Gastrocnemius medialis (tissue), 4 donors: ENCODE results near the gene ILDR1. TPM values are rescaled to one million over a fixed set of nuclear protein-coding genes. Genes with fewer than 3 reads are reported as not detected.

Source experiments
- ATAC-seq, 2 donors: fragments of 150-250 bp; one replicate each; pipeline ENCODE4 v1.9.1; 2016
- DNase-seq, 2 donors: peaks; one replicate each; pipeline ENCODE4 v3.0.0-alpha.2; 2019
- H3K27ac ChIP-seq, 4 donors: fragments of 200-600 bp; sonication (generic); 1 replicate in 1 of 4; 2 replicates in 3 of 4; pipeline ENCODE4 v1.5.1; 2016 to 2018; ENCODE audit warnings: mild to moderate bottlenecking in 2 of 4, moderate library complexity in 1 of 4
- H3K27me3 ChIP-seq, 3 donors: fragments of 200-600 bp; sonication (generic) in 2 of 3; 1 replicate in 1 of 3; 2 replicates in 2 of 3; pipeline versions ENCODE4 v1.5.1 to v1.6.0; 2016 to 2019; ENCODE audit warnings: mild to moderate bottlenecking in 1 of 3, moderate library complexity in 1 of 3
- H3K36me3 ChIP-seq, 2 donors: fragments of 200-600 bp; sonication (generic) in 1 of 2; one replicate each; pipeline ENCODE4 v1.5.1; 2017 to 2018
- H3K4me1 ChIP-seq, 2 donors: fragments of 200-600 bp; sonication (generic) in 1 of 2; one replicate each; pipeline ENCODE4 v1.5.1; 2016 to 2017; ENCODE audit warnings: mild to moderate bottlenecking in 2 of 2
- H3K4me3 ChIP-seq, 4 donors: fragments of 200-600 bp; sonication (generic) in 3 of 4; 1 replicate in 1 of 4; 2 replicates in 3 of 4; pipeline ENCODE4 v1.5.1; 2016 to 2019; ENCODE audit warnings: mild to moderate bottlenecking in 2 of 4
- H3K9me3 ChIP-seq, 3 donors: fragments of 200-600 bp; sonication (generic) in 2 of 3; 1 replicate in 1 of 3; 2 replicates in 2 of 3; pipeline ENCODE4 v1.5.1; 2016 to 2019
- POLR2A ChIP-seq, 2 donors: fragments of 450-650 bp; IDR thresholded peaks; one replicate each; pipeline ENCODE4 v1.6.1; 2017; ENCODE audit warnings: antibody characterized with exemption in 2 of 2, mild to moderate bottlenecking in 2 of 2, moderate library complexity in 2 of 2
- in situ Hi-C, 4 donors: fragments of 200-750 bp; cut with MboI; loops; one replicate each; pipeline versions ENCODE4 v1.15.0 to v1.8.0; 2017; ENCODE audit warnings: low sequenced_read_pairs in 4 of 4
- intact Hi-C: fragments of 100-400 bp; cut with DNase I; formaldehyde crosslinking; loops from one replicate; pipeline ENCODE4 v1.15.1; 2023; ENCODE audit warnings: low total_unique reads
- total RNA-seq, 4 donors: library from RNA; depleted of rRNA; stranded (reverse); fragments of >200 nt; gene quantifications; one replicate each; pipeline versions ENCODE4 v1.1.0 to v1.2.3, GENCODE V29; 2016
- TF ChIP-seq, protein P1 (sequence below), 5 experiments: fragments of 450-650 bp in 3 of 5; fragments of 200-600 bp in 2 of 5; sonication (generic) in 2 of 5; IDR thresholded peaks in 4 of 5; conservative IDR thresholded peaks in 1 of 5; 1 replicate in 4 of 5; 2 replicates in 1 of 5; pipeline ENCODE4 v1.5.1; 2016 to 2019; ENCODE audit warnings: antibody characterized with exemption in 5 of 5, mild to moderate bottlenecking in 3 of 5, moderate library complexity in 3 of 5

ILDR1 gene
- total RNA-seq, 4 donors from 2014 or later: not detected

DNA sequence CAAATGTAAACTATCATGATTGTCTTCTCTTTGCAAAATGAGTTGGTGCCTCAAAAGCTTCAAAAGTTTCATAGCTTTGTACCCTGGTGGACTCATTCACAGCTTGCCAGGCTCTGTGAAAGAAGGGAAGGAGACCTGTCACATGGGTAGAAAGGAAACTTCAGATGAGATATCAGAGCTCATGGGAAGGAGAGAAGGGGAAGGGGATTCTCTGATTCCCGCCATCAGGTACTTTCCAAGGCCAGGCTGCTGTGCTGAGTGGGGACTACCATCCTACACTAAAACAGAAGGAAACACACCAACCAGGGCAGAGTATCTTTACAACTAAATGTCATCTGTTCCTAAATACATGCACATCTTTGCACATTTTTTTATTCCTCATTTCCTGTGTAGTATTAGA lies 9.2 kb downstream of the ILDR1 start:
- DNase-seq (no peak), ATAC-seq (no peak)
- Histone ChIP-seq H3K4me1 (no peaks in the 10 kb centered on the region), H3K36me3 (no peaks in the 10 kb centered on the region), H3K27ac (no peak overlapping the region), H3K9me3 (no peaks in the 10 kb centered on the region), H3K4me3 (no peak overlapping the region), H3K27me3 (no peaks in the 10 kb centered on the region)
- TF ChIP-seq POLR2A (IDR thresholded peaks at IDR 0.05): no peak
- TF ChIP-seq, protein P1, sequence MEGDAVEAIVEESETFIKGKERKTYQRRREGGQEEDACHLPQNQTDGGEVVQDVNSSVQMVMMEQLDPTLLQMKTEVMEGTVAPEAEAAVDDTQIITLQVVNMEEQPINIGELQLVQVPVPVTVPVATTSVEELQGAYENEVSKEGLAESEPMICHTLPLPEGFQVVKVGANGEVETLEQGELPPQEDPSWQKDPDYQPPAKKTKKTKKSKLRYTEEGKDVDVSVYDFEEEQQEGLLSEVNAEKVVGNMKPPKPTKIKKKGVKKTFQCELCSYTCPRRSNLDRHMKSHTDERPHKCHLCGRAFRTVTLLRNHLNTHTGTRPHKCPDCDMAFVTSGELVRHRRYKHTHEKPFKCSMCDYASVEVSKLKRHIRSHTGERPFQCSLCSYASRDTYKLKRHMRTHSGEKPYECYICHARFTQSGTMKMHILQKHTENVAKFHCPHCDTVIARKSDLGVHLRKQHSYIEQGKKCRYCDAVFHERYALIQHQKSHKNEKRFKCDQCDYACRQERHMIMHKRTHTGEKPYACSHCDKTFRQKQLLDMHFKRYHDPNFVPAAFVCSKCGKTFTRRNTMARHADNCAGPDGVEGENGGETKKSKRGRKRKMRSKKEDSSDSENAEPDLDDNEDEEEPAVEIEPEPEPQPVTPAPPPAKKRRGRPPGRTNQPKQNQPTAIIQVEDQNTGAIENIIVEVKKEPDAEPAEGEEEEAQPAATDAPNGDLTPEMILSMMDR (IDR thresholded peaks at IDR 0.05 in 4 of 5, conservative IDR thresholded peaks at IDR 0.05 in 1 of 5): no peak
- in situ Hi-C loops: no loop called here
- intact Hi-C loops: no loop called here

DNA sequence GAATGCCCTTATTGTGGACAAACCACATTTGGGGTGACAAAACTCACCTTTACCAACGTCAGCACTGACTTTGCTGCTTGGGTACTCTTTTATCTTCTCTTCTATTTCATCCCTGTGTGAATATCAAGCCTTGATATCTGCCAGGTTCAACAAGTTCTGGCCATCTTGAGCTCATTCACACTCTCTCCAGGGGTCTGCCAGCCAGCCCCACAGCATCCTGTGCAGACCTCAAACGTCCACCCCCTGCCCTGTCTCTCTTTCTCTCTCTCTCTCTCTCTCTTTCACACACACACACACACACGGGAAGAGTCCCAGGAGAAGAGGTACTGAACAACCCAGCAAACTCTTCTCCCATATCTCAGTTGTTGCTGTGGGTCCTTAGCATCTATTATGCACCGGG lies 10.7 kb downstream of the ILDR1 start:
- Histone ChIP-seq H3K27me3 (no peaks in the 10 kb centered on the region), H3K27ac (no peak overlapping the region), H3K9me3 (no peaks in the 10 kb centered on the region), H3K4me1 (no peaks in the 10 kb centered on the region), H3K4me3 (no peak overlapping the region), H3K36me3 (no peaks in the 10 kb centered on the region)
- TF ChIP-seq, protein P1 (IDR thresholded peaks at IDR 0.05 in 4 of 5, conservative IDR thresholded peaks at IDR 0.05 in 1 of 5): no peak
- no peak for TF ChIP-seq POLR2A (IDR thresholded peaks at IDR 0.05)
- ATAC-seq: no peak
- intact Hi-C loops (no loop called here), in situ Hi-C loops (no loop called here)
- DNase-seq: no peak

DNA sequence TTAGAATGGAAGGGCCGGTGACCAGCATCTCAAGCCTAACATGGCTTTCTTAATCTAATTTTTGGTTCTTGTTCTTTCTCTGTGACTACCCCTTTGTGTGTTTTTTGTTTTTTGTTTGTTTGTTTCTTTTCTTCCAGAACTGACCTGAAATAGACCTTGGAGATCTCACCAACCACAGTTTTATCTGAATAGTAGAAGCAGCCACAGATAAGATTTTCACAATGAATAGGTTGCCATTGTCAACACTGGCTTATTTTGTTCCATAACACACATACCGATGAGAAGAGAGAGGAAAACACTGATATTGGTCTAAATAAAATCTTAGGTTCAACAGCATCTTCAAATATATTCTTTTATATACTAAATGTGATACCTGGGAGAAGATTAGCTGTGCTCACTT lies 11.5 kb downstream of the ILDR1 start:
- DNase-seq: no peak
- TF ChIP-seq POLR2A (IDR thresholded peaks at IDR 0.05): no peak
- TF ChIP-seq, protein P1 (IDR thresholded peaks at IDR 0.05 in 4 of 5, conservative IDR thresholded peaks at IDR 0.05 in 1 of 5): no peak

DNA sequence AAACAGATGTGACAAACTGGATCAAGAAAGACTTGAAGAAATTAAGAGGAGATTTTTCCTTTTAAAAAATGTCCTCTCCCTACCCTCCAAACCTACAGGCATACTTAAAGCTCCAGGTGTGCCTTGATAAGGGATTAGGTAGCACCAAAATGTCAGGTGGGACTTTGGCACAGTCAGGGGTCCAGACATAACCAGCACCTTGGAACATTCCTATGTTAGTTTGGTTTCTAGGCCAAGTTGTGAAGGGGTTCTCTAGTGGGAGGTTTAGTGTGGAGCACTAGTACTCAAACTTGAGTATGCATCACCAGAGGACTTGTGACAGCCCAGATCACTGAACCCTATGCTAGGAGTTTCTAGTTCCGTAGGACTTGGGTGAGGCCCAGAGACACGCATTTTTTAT lies 13.9 kb downstream of the ILDR1 start:
- no peak for DNase-seq
- intact Hi-C loops: no loop called here

More for the DNA sequence above, 11.5 kb downstream of the ILDR1 start:
- no peak overlapping the region for H3K4me3 ChIP-seq
- in situ Hi-C loops: no loop called here
- H3K36me3 ChIP-seq: no peaks in the 10 kb centered on the region
- intact Hi-C loops: no loop called here
- ATAC-seq: no peak
- H3K27me3 ChIP-seq: no peaks in the 10 kb centered on the region
- H3K9me3 ChIP-seq: no peaks in the 10 kb centered on the region
- no peak overlapping the region for H3K27ac ChIP-seq
- no peaks in the 10 kb centered on the region for H3K4me1 ChIP-seq

More for the DNA sequence above, 13.9 kb downstream of the ILDR1 start:
- Histone ChIP-seq H3K4me1 (no peaks in the 10 kb centered on the region), H3K36me3 (no peaks in the 10 kb centered on the region), H3K4me3 (no peak overlapping the region), H3K27me3 (no peaks in the 10 kb centered on the region), H3K9me3 (no peaks in the 10 kb centered on the region), H3K27ac (no peak overlapping the region)
- in situ Hi-C loops: no loop called here
- no peak for TF ChIP-seq POLR2A (IDR thresholded peaks at IDR 0.05)
- TF ChIP-seq, protein P1 (IDR thresholded peaks at IDR 0.05 in 4 of 5, conservative IDR thresholded peaks at IDR 0.05 in 1 of 5): no peak
- no peak for ATAC-seq
